ENCODE results near the gene STK32B.

The STK32B gene

GRCh38 chr4:5146248-5146647, 95.0 kb downstream of the STK32B start:
- Histone ChIP-seq H3F3A (ENCODE audit: low read depth) (no peaks in the 10 kb centered on the region), H3K36me3 (ENCODE audit: insufficient read depth, low read length) (no peaks in the 10 kb centered on the region), H3K9me3 (ENCODE audit: insufficient read depth, low read depth, low read length) (no peaks in the 10 kb centered on the region), H3K79me2 (ENCODE audit: insufficient read depth, low read length) (no peaks in the 10 kb centered on the region), H3K9me2 (replicated peaks; ENCODE audit: low read depth, low read length) (no peaks in the 10 kb centered on the region), H3K4me3 (ENCODE audit: low read length, poor library complexity, severe bottlenecking) (no peak overlapping the region), H4K20me1 (ENCODE audit: insufficient read depth, low read length, poor library complexity, severe bottlenecking) (no peaks in the 10 kb centered on the region), H3K27me3 (ENCODE audit: insufficient read depth, low read length, poor library complexity, severe bottlenecking) (no peaks in the 10 kb centered on the region), H3K4me1 (ENCODE audit: insufficient read depth, low read length, poor library complexity, severe bottlenecking) (no peaks in the 10 kb centered on the region), H3K9ac (ENCODE audit: low read depth, low read length, poor library complexity, severe bottlenecking) (no peak overlapping the region), H2AFZ (ENCODE audit: low read length) (no peak overlapping the region), H3K4me2 (ENCODE audit: low read depth, low read length, poor library complexity, severe bottlenecking) (no peak overlapping the region)
- TF ChIP-seq CTCF (conservative IDR thresholded peaks at IDR 0.05; ENCODE audit: low read length) (no peak), EZH2phosphoT487 (IDR thresholded peaks at IDR 0.05; ENCODE audit: borderline replicate concordance) (no peak)

DNA sequence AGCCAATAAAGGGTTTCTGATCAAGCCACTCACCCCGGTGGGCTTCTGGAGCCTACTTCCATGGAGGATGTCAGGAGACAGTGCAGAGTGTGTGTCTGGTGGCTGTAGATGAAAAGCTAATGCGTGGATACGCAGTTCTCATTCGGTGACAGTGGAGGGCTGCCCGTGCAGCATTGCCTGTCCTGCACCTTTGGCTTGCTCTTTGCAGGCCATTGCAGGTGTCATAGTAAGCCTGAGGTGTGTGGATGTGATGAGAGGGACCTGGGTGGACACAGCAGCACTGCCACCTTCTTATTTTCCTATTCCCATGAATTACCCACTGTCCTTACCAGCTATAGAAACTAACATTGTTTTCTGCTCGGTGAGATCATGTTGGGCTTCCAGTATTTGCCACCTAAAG, 101.2 kb downstream of the STK32B start:
- no peaks in the 10 kb centered on the region for H3K36me3 ChIP-seq (ENCODE audit: insufficient read depth, low read length)
- H2AFZ ChIP-seq (ENCODE audit: low read length): no peak overlapping the region
- TF ChIP-seq EZH2phosphoT487 (IDR thresholded peaks at IDR 0.05; ENCODE audit: borderline replicate concordance): no peak
- TF ChIP-seq CTCF (conservative IDR thresholded peaks at IDR 0.05; ENCODE audit: low read length): no peak
- no peaks in the 10 kb centered on the region for H3K79me2 ChIP-seq (ENCODE audit: insufficient read depth, low read length)
- no peaks in the 10 kb centered on the region for H3K9me3 ChIP-seq (ENCODE audit: insufficient read depth, low read depth, low read length)
- H3F3A ChIP-seq (ENCODE audit: low read depth): no peaks in the 10 kb centered on the region
- H3K4me1 ChIP-seq (ENCODE audit: insufficient read depth, low read length, poor library complexity, severe bottlenecking): no peaks in the 10 kb centered on the region
- no peaks in the 10 kb centered on the region for H3K9me2 ChIP-seq (replicated peaks; ENCODE audit: low read depth, low read length)
- H4K20me1 ChIP-seq (ENCODE audit: insufficient read depth, low read length, poor library complexity, severe bottlenecking): no peaks in the 10 kb centered on the region
- H3K4me2 ChIP-seq (ENCODE audit: low read depth, low read length, poor library complexity, severe bottlenecking): no peak overlapping the region
- H3K4me3 ChIP-seq (ENCODE audit: low read length, poor library complexity, severe bottlenecking): no peak overlapping the region
- H3K27me3 ChIP-seq (ENCODE audit: insufficient read depth, low read length, poor library complexity, severe bottlenecking): no peaks in the 10 kb centered on the region
- no peak overlapping the region for H3K9ac ChIP-seq (ENCODE audit: low read depth, low read length, poor library complexity, severe bottlenecking)

GRCh38 chr4:5156682-5157081, 105.4 kb downstream of the STK32B start:
- H2AFZ ChIP-seq (ENCODE audit: low read length): no peak overlapping the region
- no peak overlapping the region for H3K9ac ChIP-seq (ENCODE audit: low read depth, low read length, poor library complexity, severe bottlenecking)
- H4K20me1 ChIP-seq (ENCODE audit: insufficient read depth, low read length, poor library complexity, severe bottlenecking): no peaks in the 10 kb centered on the region
- TF ChIP-seq EZH2phosphoT487 (IDR thresholded peaks at IDR 0.05; ENCODE audit: borderline replicate concordance): no peak
- no peak for TF ChIP-seq CTCF (conservative IDR thresholded peaks at IDR 0.05; ENCODE audit: low read length)
- H3K9me3 ChIP-seq (ENCODE audit: insufficient read depth, low read depth, low read length): no peaks in the 10 kb centered on the region
- H3K4me3 ChIP-seq (ENCODE audit: low read length, poor library complexity, severe bottlenecking): no peak overlapping the region
- H3K9me2 ChIP-seq (replicated peaks; ENCODE audit: low read depth, low read length): no peaks in the 10 kb centered on the region
- H3K27me3 ChIP-seq (ENCODE audit: insufficient read depth, low read length, poor library complexity, severe bottlenecking): no peaks in the 10 kb centered on the region
- H3F3A ChIP-seq (ENCODE audit: low read depth): no peaks in the 10 kb centered on the region
- H3K4me2 ChIP-seq (ENCODE audit: low read depth, low read length, poor library complexity, severe bottlenecking): no peak overlapping the region
- H3K79me2 ChIP-seq (ENCODE audit: insufficient read depth, low read length): no peaks in the 10 kb centered on the region
- no peaks in the 10 kb centered on the region for H3K4me1 ChIP-seq (ENCODE audit: insufficient read depth, low read length, poor library complexity, severe bottlenecking)
- H3K36me3 ChIP-seq (ENCODE audit: insufficient read depth, low read length): no peaks in the 10 kb centered on the region

Measured in Loucy (cell line).